Urinary bladder (tissue), 4 donors: ENCODE data around the gene TMEM9. TPM values are rescaled to one million over a fixed set of nuclear protein-coding genes. Genes with fewer than 3 reads are reported as not detected.

ENCODE experiments used
- DNase-seq: peaks from one replicate; pipeline ENCODE4 v3.0.0-alpha.2; 2015; ENCODE audit errors: extremely low spot score
- H3K27ac ChIP-seq: one replicate; pipeline ENCODE4 v1.5.1; 2013; ENCODE audit warnings: low read depth, mild to moderate bottlenecking, moderate library complexity
- H3K36me3 ChIP-seq: one replicate; pipeline ENCODE4 v1.6.1; 2013; ENCODE audit warnings: mild to moderate bottlenecking, moderate library complexity; ENCODE audit not compliant: insufficient read depth
- H3K4me1 ChIP-seq: one replicate; pipeline ENCODE4 v1.6.1; 2013; ENCODE audit warnings: mild to moderate bottlenecking, moderate library complexity; ENCODE audit not compliant: insufficient read depth
- H3K4me3 ChIP-seq: one replicate; pipeline ENCODE4 v1.5.1; 2013; ENCODE audit warnings: low read depth, low read length
- WGBS: extraction: QIAGEN DNeasy Blood & Tissue Kit; methylation state at CpG from one replicate; pipeline ENCODE4 v1.1.7; 2013; 5-methylcytosine and 5-hydroxymethylcytosine counted together
- polyA plus RNA-seq: library from polyadenylated mRNA; stranded (reverse); fragments of 200-250 nt; gene quantifications from one replicate; pipeline ENCODE4 v1.2.3, GENCODE V29; 2013
- total RNA-seq: library from RNA; depleted of rRNA; stranded (reverse); fragments of >200 nt; gene quantifications from one replicate; pipeline ENCODE4 v1.2.3, GENCODE V29; 2014
- donor health status: healthy with polysubstance abuse.
- donor health status: healthy.

Gene TMEM9
- total and polyA plus RNA-seq, 2 donors = 46.4 to 91.9 TPM

- H3K36me3 ChIP-seq = no peaks in the 10 kb centered on the region
- no peak overlapping the region for H3K4me3 ChIP-seq
- WGBS = 87% methylated on average over 1 of the region's 1 CpG
- no peaks in the 10 kb centered on the region for H3K4me1 ChIP-seq
- no peak overlapping the region for H3K27ac ChIP-seq
- no peak for DNase-seq
These were observed 30.4 kb downstream of the TMEM9 start for GRCh38 chr1:201123866-201124265.

DNA sequence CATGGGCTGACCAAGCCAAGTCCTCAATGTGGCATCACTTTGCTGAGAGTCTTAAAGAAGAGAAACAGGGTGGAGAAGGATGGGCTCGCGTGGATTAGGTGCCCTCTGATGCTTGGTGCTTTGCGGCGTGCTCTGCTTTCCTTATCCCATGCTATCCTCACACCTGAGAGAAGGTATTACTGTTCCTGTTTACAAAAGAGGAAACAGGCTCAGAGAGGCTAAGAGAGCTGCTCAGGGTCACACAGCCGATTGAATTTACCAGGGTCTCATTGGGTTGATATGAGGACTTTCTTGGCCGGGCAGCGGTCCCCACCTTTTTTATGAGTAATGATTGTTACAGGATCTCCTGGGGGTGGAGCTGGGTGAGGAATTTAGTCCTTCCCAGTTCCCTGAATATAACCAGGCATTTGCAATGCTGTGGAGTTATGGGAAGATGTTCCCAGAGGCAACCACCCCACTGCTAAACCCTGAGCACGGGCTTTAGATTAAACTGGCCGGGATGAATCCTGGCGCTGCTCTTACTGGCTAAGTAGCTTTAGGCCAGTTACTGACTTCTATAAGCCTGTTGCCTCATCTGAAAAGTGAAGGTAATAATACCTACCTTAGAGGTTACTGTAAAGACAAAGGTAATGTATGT, 31.8 kb downstream of the TMEM9 start:
- Histone ChIP-seq H3K36me3 (no peaks in the 10 kb centered on the region), H3K4me1 (no peaks in the 10 kb centered on the region), H3K4me3 (no peak overlapping the region), H3K27ac (no peak overlapping the region)
- no peak for DNase-seq
- 83% methylated on average over 10 of the region's 10 CpGs for WGBS

DNA sequence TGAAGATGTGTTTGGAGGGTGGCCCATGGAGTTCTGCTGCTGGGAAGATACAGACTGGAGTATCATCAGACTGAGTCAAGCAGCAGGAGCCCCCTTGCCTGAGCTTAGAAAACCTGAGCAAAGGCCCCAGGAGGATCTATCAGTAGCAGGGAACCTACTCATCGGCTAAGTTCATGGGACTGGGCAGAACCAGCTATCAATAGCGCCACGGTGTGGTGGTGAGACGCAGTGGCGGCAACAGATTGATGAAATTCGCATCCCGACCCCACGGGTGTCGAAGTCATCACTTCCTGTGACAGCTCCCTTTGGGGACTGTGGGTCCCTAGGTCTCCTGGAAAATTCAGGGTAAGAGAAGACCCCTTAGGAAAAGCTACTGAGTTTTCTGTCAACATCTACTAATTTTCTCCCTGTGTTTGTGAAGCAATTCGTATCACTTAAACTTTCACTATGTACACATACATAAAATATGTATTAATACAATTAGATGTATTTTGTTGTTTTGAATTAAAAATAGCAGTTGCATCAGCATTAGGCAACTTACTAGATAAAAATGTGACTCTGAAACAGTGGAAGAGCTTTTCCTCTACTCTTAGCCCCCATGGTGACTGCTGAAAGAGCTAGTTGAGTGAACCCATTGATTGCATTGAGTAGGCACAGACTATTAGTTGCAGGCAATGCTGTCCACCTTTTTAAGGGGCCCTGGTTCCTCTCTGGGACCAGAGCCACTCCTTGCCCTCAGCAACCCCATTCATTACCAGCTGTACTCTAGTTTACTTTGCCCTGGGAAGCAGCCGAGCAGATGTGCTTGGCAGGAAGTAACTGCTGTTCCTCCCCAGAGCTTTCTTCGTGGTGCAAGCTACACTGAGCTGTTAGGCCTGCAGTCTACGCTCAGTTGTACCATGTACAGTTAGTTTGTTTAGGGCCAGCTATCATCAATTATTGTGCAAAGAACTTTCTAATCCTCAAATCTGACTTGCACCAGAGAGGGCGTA, 34.8 kb downstream of the TMEM9 start:
- no peak for DNase-seq
- no peaks in the 10 kb centered on the region for H3K4me1 ChIP-seq
- H3K27ac ChIP-seq = no peak overlapping the region
- no peak overlapping the region for H3K4me3 ChIP-seq
- H3K36me3 ChIP-seq = no peaks in the 10 kb centered on the region
- WGBS = 41% methylated on average over 14 of the region's 14 CpGs

- WGBS = 91% methylated on average over 2 of the region's 2 CpGs
- DNase-seq = no peak
- Histone ChIP-seq H3K4me1 (no peaks in the 10 kb centered on the region), H3K4me3 (no peak overlapping the region), H3K36me3 (no peaks in the 10 kb centered on the region), H3K27ac (no peak overlapping the region)
These were observed 38.2 kb downstream of the TMEM9 start for GRCh38 chr1:201116091-201116490.

- Histone ChIP-seq H3K4me1 (no peaks in the 10 kb centered on the region), H3K36me3 (no peaks in the 10 kb centered on the region), H3K4me3 (no peak overlapping the region), H3K27ac (no peak overlapping the region)
- no peak for DNase-seq
- WGBS = 95% methylated on average over 25 of the region's 25 CpGs
These were observed 38.8 kb downstream of the TMEM9 start for GRCh38 chr1:201115390-201115937.

DNA sequence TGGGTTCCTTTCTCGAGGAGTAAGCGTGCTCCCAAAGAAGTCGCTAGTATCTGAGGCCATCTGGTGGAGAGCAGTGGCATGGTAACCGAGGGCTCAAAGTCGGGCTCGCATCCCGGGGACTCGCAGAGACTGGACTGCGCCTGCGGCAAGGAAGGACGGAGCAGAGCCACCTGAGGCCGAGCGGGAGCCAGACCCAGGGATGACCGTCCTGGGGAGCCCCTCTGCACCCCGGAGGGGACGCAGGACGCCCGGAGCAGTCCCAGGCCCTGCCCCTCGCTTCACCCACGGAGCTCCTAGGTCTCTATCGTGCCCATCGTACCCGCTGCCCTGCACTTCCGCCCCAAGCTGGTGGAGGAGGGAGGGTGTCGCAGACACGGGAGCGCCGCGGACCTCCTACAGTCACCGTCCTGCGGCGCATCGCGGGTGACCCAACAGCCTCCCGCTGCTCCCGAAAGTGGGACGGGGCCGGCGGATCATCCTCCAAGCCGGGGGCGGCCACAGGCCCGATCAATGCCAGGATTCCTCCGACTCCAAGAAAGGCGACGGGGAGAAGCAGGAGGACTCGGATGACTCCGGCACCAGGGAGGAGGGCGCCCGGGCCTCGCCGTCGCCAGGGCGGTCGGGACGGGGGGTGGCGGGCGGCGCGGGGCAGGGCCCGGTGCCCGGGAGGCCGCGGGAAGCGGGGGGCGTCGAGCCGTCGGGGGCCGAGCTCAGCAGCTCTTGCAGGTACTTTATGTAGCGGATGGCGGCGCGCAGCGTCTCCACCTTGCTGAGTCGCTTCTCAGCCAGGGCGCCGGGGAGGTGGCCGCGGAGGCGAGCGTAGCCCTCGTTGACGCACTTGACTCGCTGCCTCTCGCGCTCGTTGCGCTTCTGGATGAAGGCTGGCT, 39.8 kb downstream of the TMEM9 start:
- Histone ChIP-seq H3K27ac (no peak overlapping the region), H3K36me3 (no peaks in the 10 kb centered on the region), H3K4me1 (no peaks in the 10 kb centered on the region), H3K4me3 (peak overlapping the region; percentile 36)
- DNase-seq = peak; percentile 93
- 2% methylated on average over 88 of the region's 88 CpGs for WGBS

DNA sequence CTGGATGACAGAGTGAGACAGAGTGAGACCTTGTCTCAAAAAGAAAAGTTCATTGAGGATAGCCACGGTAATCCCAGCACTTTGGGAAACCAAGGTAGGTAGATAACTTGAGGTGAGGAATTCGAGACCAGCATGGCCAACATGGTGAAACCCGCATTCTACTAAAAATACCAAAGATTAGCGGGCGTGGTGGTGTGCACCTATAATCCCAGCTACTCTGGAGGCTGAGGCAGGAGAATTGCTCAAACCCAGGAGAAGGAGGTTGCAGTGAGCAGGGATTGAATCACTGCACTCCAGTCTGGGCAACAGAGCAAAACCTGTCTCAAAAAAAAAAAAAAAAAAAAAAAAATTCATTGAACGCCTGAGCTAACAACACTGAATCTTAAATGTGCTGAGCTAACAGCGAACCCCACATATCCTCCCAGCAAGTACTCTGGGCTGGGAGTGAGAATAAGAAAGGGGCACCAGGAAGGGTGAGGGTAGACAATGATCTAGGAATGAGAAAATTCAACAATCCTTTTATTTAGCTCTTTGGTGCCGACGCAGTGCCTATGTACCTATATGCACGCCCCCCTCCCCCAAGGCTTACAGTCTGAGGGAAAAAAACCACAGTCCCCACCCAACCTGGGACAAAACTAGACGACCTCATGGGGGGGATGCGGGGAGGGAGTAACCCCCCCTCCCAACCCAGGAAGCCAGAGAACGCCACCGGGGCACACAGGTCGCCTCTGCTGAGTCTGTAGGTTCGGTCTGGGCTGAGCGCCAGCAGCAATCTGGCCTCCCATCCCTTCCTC, 40.6 kb downstream of the TMEM9 start:
- peak; percentile 21 for DNase-seq
- WGBS = 42% methylated on average over 17 of the region's 17 CpGs
- H3K4me1 ChIP-seq = no peaks in the 10 kb centered on the region
- no peak overlapping the region for H3K4me3 ChIP-seq
- no peaks in the 10 kb centered on the region for H3K36me3 ChIP-seq
- H3K27ac ChIP-seq = no peak overlapping the region

- DNase-seq = no peak
- WGBS = 93% methylated on average over 3 of the region's 3 CpGs
- Histone ChIP-seq H3K27ac (no peak overlapping the region), H3K4me1 (no peaks in the 10 kb centered on the region), H3K36me3 (no peaks in the 10 kb centered on the region), H3K4me3 (no peak overlapping the region)
These were observed 41.3 kb downstream of the TMEM9 start for GRCh38 chr1:201112926-201113325.

DNA sequence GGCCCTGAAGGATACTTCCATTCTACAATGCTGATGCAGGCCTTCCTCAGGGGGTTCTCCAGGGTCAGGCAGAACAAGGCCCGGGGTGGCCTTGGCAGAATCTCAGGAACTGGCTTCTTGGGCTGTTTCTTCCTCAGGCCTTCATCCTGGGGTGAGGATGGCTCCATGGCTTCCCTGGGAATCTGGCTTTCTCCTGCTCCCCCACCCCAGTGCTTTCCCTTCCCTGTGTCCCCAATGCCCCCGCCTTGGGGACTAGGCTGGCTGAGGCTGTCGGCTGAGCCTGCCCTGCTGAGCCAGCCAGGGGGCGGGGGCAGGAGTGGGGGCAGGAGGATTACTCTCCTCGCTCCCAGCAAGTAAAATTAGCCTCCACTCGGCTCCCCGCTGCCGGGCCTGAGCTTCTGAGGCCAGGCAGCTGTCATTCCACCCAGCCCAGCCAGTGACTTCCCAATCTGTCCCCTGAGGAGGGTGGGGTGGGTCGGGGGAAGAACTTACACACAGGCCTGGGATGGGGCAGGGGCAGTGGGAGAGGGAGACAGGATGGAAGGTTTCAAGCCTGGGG, 42.0 kb downstream of the TMEM9 start, which contains the start of gene CACNA1S:
TSS of gene CACNA1S (minus strand) at position 254 of the 559 bp plus-strand sequence. CDS start at position 167, 87 bp downstream.
- Histone ChIP-seq H3K4me1 (no peaks in the 10 kb centered on the region), H3K4me3 (no peak within 1 kb of the TSS), H3K27ac (no peak within 1 kb of the TSS), H3K36me3 (no peaks in the 10 kb centered on the region)
- DNase-seq = no peak
- WGBS = 85% methylated on average over 9 of the region's 9 CpGs

GRCh38 chr1:201111672-201112071, 42.6 kb downstream of the TMEM9 start:
- Histone ChIP-seq H3K27ac (no peak overlapping the region), H3K36me3 (no peaks in the 10 kb centered on the region), H3K4me3 (no peak overlapping the region), H3K4me1 (no peaks in the 10 kb centered on the region)
- DNase-seq = no peak
- 96% methylated on average over 3 of the region's 3 CpGs for WGBS

DNA sequence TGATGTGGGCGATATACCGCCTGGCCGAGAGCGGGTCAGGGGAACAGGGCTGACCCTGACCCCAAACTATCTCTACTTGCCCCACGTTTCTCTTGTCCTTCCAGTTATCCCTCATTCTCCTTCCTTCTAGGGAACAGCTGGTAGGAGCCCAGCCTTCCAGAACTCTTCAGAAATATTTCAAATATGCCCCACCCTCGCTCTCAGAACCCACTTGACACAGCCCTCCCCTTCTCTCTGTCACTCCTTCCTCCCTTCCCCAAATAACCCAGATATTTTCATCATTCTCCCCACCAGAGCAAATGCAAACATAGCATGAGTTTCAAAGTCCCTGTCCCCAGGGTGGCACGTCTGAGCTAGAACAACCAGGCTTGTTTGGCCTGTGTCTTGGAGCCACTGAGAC, 43.1 kb downstream of the TMEM9 start:
- Histone ChIP-seq H3K36me3 (no peaks in the 10 kb centered on the region), H3K4me1 (no peaks in the 10 kb centered on the region), H3K4me3 (no peak overlapping the region), H3K27ac (no peak overlapping the region)
- no peak for DNase-seq
- 81% methylated on average over 7 of the region's 7 CpGs for WGBS

GRCh38 chr1:201110616-201111015, 43.7 kb downstream of the TMEM9 start:
- H3K27ac ChIP-seq = no peak overlapping the region
- H3K4me3 ChIP-seq = no peak overlapping the region
- DNase-seq = no peak
- no peaks in the 10 kb centered on the region for H3K36me3 ChIP-seq
- no peaks in the 10 kb centered on the region for H3K4me1 ChIP-seq
- WGBS = 95% methylated on average over 5 of the region's 5 CpGs
